ENCODE results near the gene BSG. TPM values are rescaled to one million over a fixed set of nuclear protein-coding genes. Genes with fewer than 3 reads are reported as not detected.

BSG gene
- total RNA-seq, 6 donors from 2014 or later: 222 to 429 (median 387) TPM

GRCh38 chr19:558770-559439, 13.5 kb upstream of the BSG start:
- DNase-seq (no peak), ATAC-seq (ENCODE audit: low FRiP score in 2 of 2) (no peak)
- H3K27me3 ChIP-seq: no peaks in the 10 kb centered on the region
- peaks cover 21 to 31% (median 28%) of the 10 kb centered on the region in 4 donors for H3K4me1 ChIP-seq
- no peaks in the 10 kb centered on the region for H3K36me3 ChIP-seq
- H3K9me3 ChIP-seq: no peaks in the 10 kb centered on the region
- H3K4me3 ChIP-seq: no peak overlapping the region
- 58 to 64% methylated on average over 14 to 17 of the region's 21 CpGs for WGBS, 2 donors
- H3K27ac ChIP-seq: peak overlapping the region in 3 of 4 donors; percentile 50 to 61 (median 61)
- no peak for TF ChIP-seq POLR2AphosphoS5 (IDR thresholded peaks at IDR 0.05)
- no peak for TF ChIP-seq CTCF (IDR thresholded peaks at IDR 0.05)
- no peak for TF ChIP-seq EP300 (IDR thresholded peaks at IDR 0.05)
- no peak for TF ChIP-seq POLR2A (IDR thresholded peaks at IDR 0.05)

GRCh38 chr19:560121-560520, 12.3 kb upstream of the BSG start:
- WGBS, 2 donors: 79 to 82% methylated on average over 12 of the region's 12 CpGs
- no peak overlapping the region for H3K27ac ChIP-seq

GRCh38 chr19:566403-566802, 6.0 kb upstream of the BSG start:
- H3K9me3 ChIP-seq: no peaks in the 10 kb centered on the region
- H3K27me3 ChIP-seq: no peaks in the 10 kb centered on the region
- ATAC-seq (ENCODE audit: low FRiP score in 2 of 2) (peak; percentile 54 to 81), DNase-seq (peak in 1 of 2 donors; percentile 79)
- 49 to 66% methylated on average over 18 to 19 of the region's 19 CpGs for WGBS, 2 donors
- no peak for TF ChIP-seq CTCF (IDR thresholded peaks at IDR 0.05)
- peak in 1 of 4 donors; percentile 35 for TF ChIP-seq POLR2A (IDR thresholded peaks at IDR 0.05)
- no peak for TF ChIP-seq EP300 (IDR thresholded peaks at IDR 0.05)
- peak; percentile 61 to 62 for TF ChIP-seq POLR2AphosphoS5 (IDR thresholded peaks at IDR 0.05)
- peaks cover 4 to 7% (median 5%) of the 10 kb centered on the region in 4 donors for H3K4me1 ChIP-seq
- H3K36me3 ChIP-seq: no peaks in the 10 kb centered on the region
- H3K27ac ChIP-seq: peak overlapping the region; percentile 53 to 85 (median 78)
- no peak overlapping the region for H3K4me3 ChIP-seq

More at GRCh38 chr19:560121-560520, 12.3 kb upstream of the BSG start:
- Histone ChIP-seq H3K9me3 (no peaks in the 10 kb centered on the region), H3K36me3 (no peaks in the 10 kb centered on the region), H3K27me3 (no peaks in the 10 kb centered on the region), H3K4me1 (peaks cover 21 to 31% (median 28%) of the 10 kb centered on the region in 4 donors), H3K4me3 (no peak overlapping the region)
- ATAC-seq (ENCODE audit: low FRiP score in 2 of 2) (no peak), DNase-seq (no peak)
- no peak for TF ChIP-seq EP300 (IDR thresholded peaks at IDR 0.05)
- no peak for TF ChIP-seq CTCF (IDR thresholded peaks at IDR 0.05)
- no peak for TF ChIP-seq POLR2A (IDR thresholded peaks at IDR 0.05)
- no peak for TF ChIP-seq POLR2AphosphoS5 (IDR thresholded peaks at IDR 0.05)

- 77% methylated on average over 16 of the region's 16 CpGs for WGBS, 2 donors
- no peaks in the 10 kb centered on the region for H3K36me3 ChIP-seq
- ATAC-seq (ENCODE audit: low FRiP score in 2 of 2) (no peak), DNase-seq (no peak)
- no peak for TF ChIP-seq POLR2A (IDR thresholded peaks at IDR 0.05)
- TF ChIP-seq POLR2AphosphoS5 (IDR thresholded peaks at IDR 0.05): no peak
- TF ChIP-seq CTCF (IDR thresholded peaks at IDR 0.05): no peak
- TF ChIP-seq EP300 (IDR thresholded peaks at IDR 0.05): no peak
- no peak overlapping the region for H3K4me3 ChIP-seq
- H3K27me3 ChIP-seq: no peaks in the 10 kb centered on the region
- H3K9me3 ChIP-seq: no peaks in the 10 kb centered on the region
- H3K4me1 ChIP-seq: peaks cover 4 to 12% (median 9%) of the 10 kb centered on the region in 4 donors
- peak overlapping the region; percentile 53 to 85 (median 78) for H3K27ac ChIP-seq
Observed at GRCh38 chr19:566844-567243, 5.6 kb upstream of the BSG start.
